Sigmoid colon (tissue), 7 donors: ENCODE results near the gene IGIP. TPM values are rescaled to one million over a fixed set of nuclear protein-coding genes. Genes with fewer than 3 reads are reported as not detected.

Experiments used
- DNase-seq: peaks from one replicate; pipeline ENCODE4 v3.0.0-alpha.2; 2019
- H3K27ac ChIP-seq, 4 donors: fragments of 200-600 bp; sonication (generic); one replicate each; pipeline ENCODE4 v1.5.1; 2016 to 2019; ENCODE audit warnings: mild to moderate bottlenecking in 1 of 4
- H3K27me3 ChIP-seq, 3 donors: fragments of 200-600 bp; sonication (generic); one replicate each; pipeline ENCODE4 v1.5.1; 2019; ENCODE audit warnings: mild to moderate bottlenecking in 1 of 3
- H3K36me3 ChIP-seq, 4 donors: fragments of 200-600 bp; sonication (generic); one replicate each; pipeline ENCODE4 v1.5.1; 2016 to 2019
- H3K4me1 ChIP-seq, 4 donors: fragments of 200-600 bp; sonication (generic); one replicate each; pipeline ENCODE4 v1.5.1; 2017 to 2019
- H3K4me3 ChIP-seq, 4 donors: fragments of 200-600 bp; sonication (generic); one replicate each; pipeline ENCODE4 v1.5.1; 2017 to 2019; ENCODE audit warnings: mild to moderate bottlenecking in 2 of 4, moderate library complexity in 1 of 4
- H3K9me3 ChIP-seq, 4 donors: fragments of 200-600 bp in 3 of 4; sonication (generic) in 3 of 4; one replicate each; pipeline versions ENCODE4 v1.5.1 to v1.6.1; 2013 to 2019
- CTCF ChIP-seq, 4 experiments: fragments of 450-650 bp in 3 of 4; fragments of 200-600 bp in 1 of 4; IDR thresholded peaks; one replicate each; pipeline ENCODE4 v1.5.1; 2016 to 2019; ENCODE audit warnings: antibody characterized with exemption in 4 of 4, mild to moderate bottlenecking in 3 of 4, moderate library complexity in 2 of 4
- EP300 ChIP-seq, 4 donors: sonication (generic); formaldehyde crosslinking; IDR thresholded peaks; one replicate each; pipeline ENCODE4 v1.6.1; 2017; ENCODE audit warnings: antibody characterized with exemption in 4 of 4
- POLR2A ChIP-seq, 2 donors: fragments of 450-650 bp; IDR thresholded peaks; one replicate each; pipeline ENCODE4 v1.6.1; 2016; ENCODE audit warnings: antibody characterized with exemption in 2 of 2, mild to moderate bottlenecking in 2 of 2, moderate library complexity in 2 of 2
- POLR2AphosphoS5 ChIP-seq, 4 donors: sonication (generic); formaldehyde crosslinking; IDR thresholded peaks; one replicate each; pipeline ENCODE4 v1.6.1; 2017; ENCODE audit warnings: antibody characterized with exemption in 4 of 4
- WGBS, 2 donors: extraction: QIAGEN DNeasy Blood & Tissue Kit; methylation state at CpG; one replicate each; pipeline ENCODE4 v1.1.7; 2013; 5-methylcytosine and 5-hydroxymethylcytosine counted together
- intact Hi-C: fragments of 100-400 bp; cut with DNase I; formaldehyde crosslinking; loops from one replicate; pipeline ENCODE4 v1.15.1; 2023
- polyA plus RNA-seq, 3 donors: library from polyadenylated mRNA; stranded (reverse); fragments of 200-250 nt; gene quantifications; one replicate each; pipeline ENCODE4 v1.2.3, GENCODE V29; 2013
- total RNA-seq, 4 donors: library from RNA; depleted of rRNA; stranded (reverse); fragments of >200 nt; gene quantifications; one replicate each; pipeline ENCODE4 v1.1.0, GENCODE V29; 2016
- donor health status: healthy with polysubstance abuse.
- donor health status: Bipolar disorder and iron deficiency.
- donor health status: healthy.

IGIP gene
- total and polyA plus RNA-seq, 7 donors = 3.5 to 35.2 (median 24.7) TPM

- Histone ChIP-seq H3K9me3 (no peaks in the 10 kb centered on the region), H3K27ac (peak overlapping the region; percentile 93 to 99 (median 96)), H3K4me3 (peak overlapping the region; percentile 77 to 86 (median 80)), H3K27me3 (no peaks in the 10 kb centered on the region), H3K36me3 (no peaks in the 10 kb centered on the region), H3K4me1 (peaks cover 0 to 37% (median 25%) of the 10 kb centered on the region in 4 donors)
- intact Hi-C loops = loop anchor here (2.0 to 5.0 kb wide), 2 partner anchors 35 to 37 kb away; no protein-coding TSS in a partner anchor
- DNase-seq = peak; percentile 96
- WGBS, 2 donors = 0 to 1% methylated on average over 87 to 88 of the region's 88 CpGs
- peak in 1 of 2 donors; percentile 67 for TF ChIP-seq POLR2A (IDR thresholded peaks at IDR 0.05)
- TF ChIP-seq EP300 (IDR thresholded peaks at IDR 0.05) = peak in 1 of 4 donors; percentile 34
- peak; percentile 83 to 94 (median 92) for TF ChIP-seq POLR2AphosphoS5 (IDR thresholded peaks at IDR 0.05)
- no peak for TF ChIP-seq CTCF (IDR thresholded peaks at IDR 0.05)
Observed at GRCh38 chr5:140107312-140108092, 18.2 kb upstream of the IGIP start.

DNA sequence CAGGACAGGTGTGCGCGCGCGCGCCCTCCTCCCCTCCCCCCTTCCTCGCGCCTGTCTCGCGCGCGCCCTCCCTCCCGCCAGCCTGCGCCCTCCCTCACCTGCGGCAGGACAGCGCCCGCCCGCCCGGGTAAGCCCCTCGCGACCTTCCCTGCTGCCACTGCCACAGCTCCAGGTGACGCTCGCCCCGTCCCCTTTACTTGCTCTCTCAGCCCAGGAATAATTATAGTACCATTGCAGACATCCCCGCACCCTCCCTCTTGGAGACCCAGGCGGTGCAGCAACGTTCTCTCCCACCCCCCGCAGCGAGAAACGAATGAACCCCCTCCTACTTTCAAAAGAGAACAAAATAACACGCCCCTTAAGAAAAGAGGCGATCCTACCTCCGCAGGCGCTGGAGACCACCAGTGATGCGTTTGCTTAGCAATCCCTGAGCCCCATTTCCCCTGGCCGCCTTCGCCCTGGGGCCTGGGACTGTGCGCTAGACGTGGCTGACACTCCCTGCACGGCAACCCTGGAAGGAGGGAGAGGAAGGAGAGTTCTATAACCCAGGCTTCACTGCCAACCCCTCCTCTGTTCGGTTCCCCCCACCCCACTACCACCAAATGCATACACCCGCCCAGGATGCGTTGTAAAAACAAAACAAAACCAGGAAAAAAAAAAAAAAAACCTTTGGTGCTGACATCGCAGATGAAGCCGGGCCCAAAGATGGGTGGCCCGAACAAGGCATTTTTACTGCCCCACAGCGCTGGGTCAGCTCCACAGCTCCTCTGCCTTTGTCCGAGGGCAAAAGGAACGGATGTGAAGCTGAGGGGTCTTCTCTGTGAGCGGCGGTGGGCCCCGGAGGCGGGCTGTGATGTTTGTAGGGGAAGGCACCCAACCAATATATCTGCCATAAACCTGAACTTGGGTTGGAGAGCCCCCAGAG, 17.4 kb upstream of the IGIP start:
- Histone ChIP-seq H3K4me3 (peak overlapping the region; percentile 77 to 86 (median 80)), H3K27ac (peak overlapping the region; percentile 93 to 99 (median 96)), H3K36me3 (no peaks in the 10 kb centered on the region), H3K9me3 (no peaks in the 10 kb centered on the region), H3K4me1 (peaks cover 0 to 45% (median 34%) of the 10 kb centered on the region in 4 donors), H3K27me3 (no peaks in the 10 kb centered on the region)
- intact Hi-C loops = loop anchor here (5.0 kb wide), 1 partner anchor 36 kb away; no protein-coding TSS in a partner anchor
- no peak for TF ChIP-seq EP300 (IDR thresholded peaks at IDR 0.05)
- TF ChIP-seq POLR2A (IDR thresholded peaks at IDR 0.05) = no peak
- TF ChIP-seq POLR2AphosphoS5 (IDR thresholded peaks at IDR 0.05) = no peak
- TF ChIP-seq CTCF (IDR thresholded peaks at IDR 0.05) = no peak
- WGBS, 2 donors = 1 to 2% methylated on average over 52 of the region's 52 CpGs
- peak; percentile 66 for DNase-seq

GRCh38 chr5:140109018-140109758, 16.5 kb upstream of the IGIP start:
- WGBS, 2 donors = 18 to 41% methylated on average over 24 of the region's 24 CpGs
- no peaks in the 10 kb centered on the region for H3K9me3 ChIP-seq
- peak overlapping the region; percentile 77 to 86 (median 80) for H3K4me3 ChIP-seq
- intact Hi-C loops = loop anchor here (5.0 kb wide), 1 partner anchor 37 kb away; no protein-coding TSS in a partner anchor
- peaks cover 0 to 47% (median 35%) of the 10 kb centered on the region in 4 donors for H3K4me1 ChIP-seq
- peak overlapping the region; percentile 93 to 99 (median 96) for H3K27ac ChIP-seq
- TF ChIP-seq EP300 (IDR thresholded peaks at IDR 0.05) (no peak), POLR2A (IDR thresholded peaks at IDR 0.05) (no peak), CTCF (IDR thresholded peaks at IDR 0.05) (no peak), POLR2AphosphoS5 (IDR thresholded peaks at IDR 0.05) (no peak)
- H3K36me3 ChIP-seq = no peaks in the 10 kb centered on the region
- DNase-seq = no peak
- no peaks in the 10 kb centered on the region for H3K27me3 ChIP-seq
